HUDEP-2 (cell line): Measurements from ENCODE around the gene SDK1.

Experiments
- DNase-seq, 76 experiments: peaks; one replicate each; lab custom pipeline; 2025; ENCODE audit not compliant: unreplicated experiment in 76 of 76; lab: John Stamatoyannopoulos, UW

The SDK1 gene

GRCh38 chr7:4156190-4156589 lies 855.1 kb downstream of the SDK1 start:
- no peak for DNase-seq

GRCh38 chr7:4157651-4158050 lies 856.6 kb downstream of the SDK1 start:
- DNase-seq = no peak

DNA sequence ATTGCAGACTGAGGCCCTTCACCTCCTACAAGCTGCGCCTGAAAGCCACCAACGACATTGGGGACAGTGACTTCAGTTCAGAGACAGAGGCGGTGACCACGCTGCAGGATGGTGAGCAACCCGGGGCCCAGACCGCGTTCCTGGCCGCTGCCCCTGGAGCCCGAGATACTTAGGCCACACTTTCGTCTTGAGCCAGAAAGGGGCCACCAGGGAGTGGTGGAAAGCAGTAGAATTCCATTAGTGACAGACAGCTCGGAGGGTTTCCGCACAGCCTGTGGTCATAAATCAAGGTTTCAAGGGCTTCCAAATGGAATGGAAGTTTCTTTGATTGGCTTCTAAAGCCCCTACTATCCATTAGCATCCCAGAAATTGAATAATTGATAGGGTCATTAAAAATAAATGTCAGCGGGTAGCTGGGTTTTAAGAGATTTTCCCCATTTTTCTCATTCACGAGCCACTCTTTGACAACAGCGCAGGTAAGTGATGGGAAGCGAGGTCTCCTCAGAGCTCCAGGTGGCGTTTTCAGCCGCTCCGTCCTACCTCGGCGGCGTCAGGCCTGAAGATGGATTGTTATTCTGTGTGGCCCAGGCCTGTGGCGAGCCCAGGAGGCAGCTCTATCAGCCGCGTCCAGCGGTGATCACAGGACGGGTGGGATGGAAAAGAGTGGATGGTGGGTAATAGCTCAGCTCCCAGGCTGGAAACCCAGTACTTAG lies 857.5 kb downstream of the SDK1 start:
- DNase-seq = no peak

DNA sequence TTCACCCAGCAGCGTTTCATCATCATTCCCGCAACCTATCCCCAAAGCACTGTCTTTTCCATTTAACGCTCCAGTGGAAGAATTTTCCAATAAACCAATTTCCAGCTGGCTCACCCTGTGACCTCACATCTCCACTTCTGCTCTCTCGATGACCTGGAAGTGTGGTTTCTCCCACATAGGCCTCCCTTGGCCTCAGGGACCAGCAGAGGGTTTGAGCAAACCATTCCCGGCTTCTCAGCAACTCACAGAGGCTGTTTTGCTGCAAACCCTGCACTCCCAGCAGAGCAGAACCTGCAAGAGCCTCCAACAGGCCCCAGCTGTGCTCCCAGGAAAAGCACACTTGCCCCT lies 858.1 kb downstream of the SDK1 start:
- DNase-seq = no peak

DNA sequence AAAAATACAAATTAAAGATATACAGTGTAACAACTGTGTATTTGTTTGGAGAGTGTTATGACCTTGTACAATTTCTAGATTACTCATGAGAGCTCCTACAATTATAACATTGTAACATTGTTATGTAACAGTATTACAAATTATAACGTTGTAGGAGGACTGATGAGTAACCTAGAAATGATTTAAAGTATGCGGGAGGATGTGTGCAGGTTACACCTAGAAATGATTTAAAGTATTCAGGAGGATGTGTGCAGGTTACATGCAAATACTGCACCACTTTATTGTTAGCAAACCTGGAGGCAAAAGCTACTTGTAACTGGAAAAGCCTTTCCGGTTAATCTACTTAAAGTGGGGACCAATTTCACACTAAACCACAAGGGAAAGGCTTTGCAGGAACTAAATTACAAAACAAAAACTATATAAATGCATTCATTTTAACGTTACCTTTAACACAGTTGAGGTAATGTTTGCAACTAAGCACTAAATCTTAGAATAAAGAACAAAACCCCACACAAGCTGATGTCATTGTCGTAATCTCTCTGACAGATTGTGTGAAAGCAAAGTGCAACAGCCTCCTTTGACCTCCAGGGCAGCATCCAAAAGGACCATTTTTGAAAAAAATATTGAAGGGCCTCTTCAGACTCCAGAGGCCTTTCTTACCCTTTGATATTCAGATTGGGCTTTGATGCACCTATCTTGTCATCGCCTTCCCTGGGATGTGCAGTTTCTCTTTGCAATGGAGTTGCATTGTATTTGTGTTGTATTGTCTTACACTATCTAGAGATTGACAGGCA lies 858.9 kb downstream of the SDK1 start:
- no peak for DNase-seq

GRCh38 chr7:4162884-4163564 lies 862.0 kb downstream of the SDK1 start:
- no peak for DNase-seq

GRCh38 chr7:4163565-4164203 lies 862.6 kb downstream of the SDK1 start:
- no peak for DNase-seq

DNA sequence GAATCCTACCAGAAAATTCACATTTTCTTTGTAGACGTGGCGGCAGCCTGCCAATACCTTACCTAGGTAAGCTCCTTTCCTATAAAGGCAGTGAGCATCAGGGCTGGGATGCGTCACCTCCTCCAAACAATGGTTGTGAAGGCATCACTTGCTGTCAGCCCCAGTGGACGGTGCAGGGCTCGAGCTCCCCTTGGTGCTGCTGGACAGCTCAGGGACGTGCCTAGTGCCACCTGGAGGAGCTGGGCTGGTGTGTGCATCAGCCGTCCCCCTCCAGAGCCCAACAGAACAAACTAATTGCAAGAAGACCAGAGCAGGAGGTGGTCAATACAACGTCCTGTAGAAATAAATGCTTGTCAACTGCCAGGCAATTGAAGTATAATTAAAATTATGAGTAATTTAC lies 863.5 kb downstream of the SDK1 start:
- no peak for DNase-seq

- DNase-seq = no peak
These were observed 865.3 kb downstream of the SDK1 start for GRCh38 chr7:4166340-4166739.

DNA sequence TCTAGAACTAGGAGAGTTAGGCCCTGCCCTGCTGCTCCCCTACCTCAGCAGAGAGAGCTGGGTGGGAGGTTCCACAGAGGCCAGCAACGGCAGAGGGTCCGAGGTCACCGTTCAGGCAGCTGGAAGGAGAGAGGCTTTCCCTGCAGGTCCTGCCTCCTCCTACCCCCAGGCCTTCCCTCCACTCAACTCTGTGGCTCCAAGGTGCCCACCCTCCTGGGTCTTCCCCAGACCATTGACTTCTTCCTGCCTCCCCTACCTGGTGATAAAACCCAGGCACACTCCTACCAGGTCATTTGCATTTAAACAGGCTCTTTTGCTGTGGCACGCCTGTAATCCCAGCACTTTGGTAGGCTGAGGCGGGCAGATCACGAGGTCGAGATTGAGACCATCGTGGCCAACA lies 865.8 kb downstream of the SDK1 start:
- DNase-seq = no peak

GRCh38 chr7:4167385-4167910 lies 866.4 kb downstream of the SDK1 start:
- no peak for DNase-seq

DNA sequence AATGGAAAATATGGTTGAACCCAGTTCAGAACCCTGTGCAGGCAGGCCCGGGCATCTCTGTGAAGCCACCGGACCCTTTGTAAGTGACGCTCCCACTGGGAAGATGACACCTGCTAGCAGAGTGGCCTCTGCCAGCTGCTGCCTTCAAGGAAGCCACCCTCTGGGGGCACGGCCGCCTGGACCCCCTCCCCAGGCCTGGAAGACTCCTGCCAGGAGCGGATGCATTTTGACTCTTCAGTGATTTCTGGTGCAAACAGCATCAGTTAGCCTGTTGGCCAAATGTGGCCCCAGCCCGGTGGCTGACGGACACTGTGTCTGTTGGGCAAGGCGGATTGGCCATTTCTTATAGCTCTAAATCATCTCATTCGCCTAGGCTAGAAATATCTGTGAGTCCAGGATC lies 867.0 kb downstream of the SDK1 start:
- no peak for DNase-seq

DNA sequence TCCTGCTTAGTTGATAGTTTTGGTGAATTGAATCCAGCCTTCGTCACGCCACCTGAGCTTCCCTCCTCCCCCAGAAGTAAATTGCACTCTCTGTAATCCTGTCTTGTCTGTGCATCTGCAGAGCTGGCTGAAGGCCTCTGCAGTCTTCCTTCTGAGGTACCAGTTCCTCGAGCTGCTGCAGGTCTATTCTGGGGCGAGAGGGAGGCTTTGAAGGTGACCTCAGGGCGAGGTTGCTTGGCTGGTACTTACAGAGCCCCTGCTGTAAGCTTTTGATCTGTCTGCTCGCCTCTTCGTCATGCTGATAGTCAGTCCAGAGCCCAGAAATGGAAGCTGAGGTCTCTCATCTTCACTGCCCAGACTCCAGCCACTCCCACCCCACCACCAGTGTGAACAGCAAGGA lies 867.5 kb downstream of the SDK1 start:
- no peak for DNase-seq

DNA sequence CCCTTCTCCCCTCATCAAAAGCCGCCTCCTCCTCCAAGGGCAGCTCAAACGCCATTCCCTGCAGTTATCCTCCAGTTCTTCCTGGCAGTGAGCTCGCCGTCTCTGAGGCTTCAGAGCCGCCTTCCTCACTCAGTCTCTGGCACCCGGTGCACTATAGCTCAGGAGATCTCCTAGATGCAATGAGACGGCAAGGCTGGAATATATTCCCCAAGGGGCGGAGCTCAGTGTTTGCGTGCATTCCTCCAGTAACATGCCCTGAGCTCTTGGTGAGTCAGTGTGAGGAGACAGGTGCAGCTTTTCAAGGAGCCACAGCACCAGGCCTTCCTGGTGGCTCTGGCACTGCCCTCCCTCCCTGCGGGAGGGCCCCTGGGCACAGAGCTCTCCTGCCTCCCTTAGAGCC lies 868.4 kb downstream of the SDK1 start:
- DNase-seq = no peak

DNA sequence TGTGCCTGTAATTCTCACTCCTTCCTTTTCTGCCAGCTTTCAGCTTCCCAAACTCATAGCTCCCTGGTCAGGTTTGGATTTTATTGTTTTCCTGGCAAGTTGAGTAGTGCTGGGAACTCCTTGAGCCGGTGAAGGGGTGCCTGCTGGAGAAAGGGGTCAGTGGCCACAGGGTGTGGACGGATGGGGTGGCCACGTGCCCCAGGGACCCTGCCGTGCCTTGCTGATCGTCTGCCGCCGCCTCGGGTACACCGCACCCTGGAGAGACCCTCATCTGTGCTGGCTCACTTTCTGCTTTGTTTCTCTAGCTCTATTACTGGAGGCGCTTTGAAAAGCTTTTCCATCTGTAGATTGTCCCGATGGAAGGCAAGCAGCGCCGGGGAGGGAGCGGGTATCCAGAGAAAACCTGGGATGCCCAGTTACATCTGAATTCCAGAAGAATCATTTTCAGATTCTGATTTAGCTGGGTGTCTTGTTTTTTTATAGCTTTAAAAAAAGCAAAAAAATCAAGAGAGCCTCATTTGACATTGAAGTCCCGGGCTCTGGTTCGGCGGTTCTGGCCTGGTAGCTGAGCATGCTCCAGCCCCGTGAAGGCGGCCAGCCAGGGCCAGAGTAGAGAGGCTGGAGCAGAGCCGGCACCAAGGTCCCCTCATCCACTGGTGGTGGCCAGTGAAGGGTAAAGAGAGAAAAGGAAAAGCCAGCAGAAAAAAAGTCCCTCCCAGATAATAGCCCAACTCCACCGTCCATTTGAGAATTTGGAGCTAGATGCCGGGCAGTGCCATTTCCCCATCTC lies 870.1 kb downstream of the SDK1 start:
- DNase-seq = no peak

DNA sequence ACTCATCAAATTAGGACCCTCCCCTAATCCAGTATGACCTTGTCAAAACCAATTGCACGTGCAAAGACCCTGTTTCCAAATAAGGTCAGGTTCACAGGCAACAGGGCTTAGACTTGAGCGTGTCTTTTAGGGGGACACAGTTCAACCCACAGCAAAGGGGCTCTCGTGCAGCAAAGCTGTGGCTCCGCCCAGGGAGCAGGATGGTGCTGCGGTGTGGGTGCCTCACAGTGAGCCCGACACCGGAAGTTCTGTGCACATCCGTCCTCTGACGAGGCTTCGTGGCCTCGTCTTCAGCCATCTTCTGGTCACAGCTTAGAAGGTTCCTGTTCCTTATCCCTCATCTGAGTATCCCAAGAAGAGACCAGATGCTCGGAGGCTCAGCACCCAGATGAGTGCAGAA lies 871.8 kb downstream of the SDK1 start:
- DNase-seq = no peak

DNA sequence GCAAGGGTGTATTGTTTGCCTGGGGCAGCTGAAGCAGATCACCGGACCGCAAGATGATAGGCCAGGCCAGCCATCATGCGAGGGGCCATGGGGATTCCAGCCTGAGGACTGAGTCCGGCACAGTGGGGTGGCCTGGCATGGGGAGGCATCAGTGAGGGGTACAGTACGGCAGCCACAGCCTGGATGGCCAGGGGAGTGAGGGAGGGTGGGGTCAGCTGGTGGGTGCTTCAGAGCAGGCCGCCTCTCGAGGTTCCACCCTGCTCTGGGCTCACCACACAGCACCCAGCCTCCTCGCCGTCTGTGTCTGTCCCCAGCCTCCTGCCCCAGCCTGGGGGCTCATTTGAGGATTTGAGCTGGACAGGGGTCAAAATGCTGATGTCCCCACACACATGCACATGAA lies 872.6 kb downstream of the SDK1 start:
- DNase-seq = no peak

DNA sequence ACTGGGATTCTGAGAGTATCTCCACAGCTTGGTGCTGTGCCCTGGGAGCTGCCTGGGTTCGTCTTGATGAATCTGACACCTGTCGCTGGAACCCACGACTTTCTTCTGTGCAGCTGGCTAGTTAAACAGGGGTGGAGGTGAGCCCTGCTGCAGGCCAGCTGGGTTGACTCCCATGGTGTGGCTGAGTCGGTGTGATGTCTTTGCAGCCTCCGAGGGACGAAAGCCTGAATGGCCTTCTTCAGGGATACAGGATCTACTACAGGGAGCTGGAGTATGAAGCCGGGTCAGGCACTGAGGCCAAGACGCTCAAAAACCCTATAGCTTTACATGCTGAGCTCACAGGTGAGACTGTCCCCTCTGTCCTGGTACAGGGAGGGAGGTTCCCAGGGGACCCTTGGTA lies 873.0 kb downstream of the SDK1 start:
- no peak for DNase-seq

DNA sequence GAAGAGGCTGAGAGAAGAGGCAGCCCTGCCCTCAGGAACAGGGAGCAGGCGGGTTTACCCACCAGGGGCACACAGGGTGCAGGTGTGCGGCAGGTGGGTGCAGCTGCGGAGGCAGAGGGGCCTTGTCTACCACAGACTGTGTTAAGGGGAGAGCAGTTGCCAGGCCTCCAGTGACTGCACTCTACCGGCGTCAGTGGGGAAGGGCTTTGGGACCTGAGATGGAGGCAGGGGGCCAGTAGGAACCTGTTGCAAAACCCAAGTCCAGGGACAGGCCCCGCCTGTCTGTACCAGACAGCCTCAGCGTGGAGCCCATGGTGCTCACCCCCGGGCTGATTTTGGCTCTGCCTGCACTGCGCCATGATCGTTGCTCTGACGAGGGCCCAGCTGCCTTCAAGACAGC lies 873.4 kb downstream of the SDK1 start:
- no peak for DNase-seq

DNA sequence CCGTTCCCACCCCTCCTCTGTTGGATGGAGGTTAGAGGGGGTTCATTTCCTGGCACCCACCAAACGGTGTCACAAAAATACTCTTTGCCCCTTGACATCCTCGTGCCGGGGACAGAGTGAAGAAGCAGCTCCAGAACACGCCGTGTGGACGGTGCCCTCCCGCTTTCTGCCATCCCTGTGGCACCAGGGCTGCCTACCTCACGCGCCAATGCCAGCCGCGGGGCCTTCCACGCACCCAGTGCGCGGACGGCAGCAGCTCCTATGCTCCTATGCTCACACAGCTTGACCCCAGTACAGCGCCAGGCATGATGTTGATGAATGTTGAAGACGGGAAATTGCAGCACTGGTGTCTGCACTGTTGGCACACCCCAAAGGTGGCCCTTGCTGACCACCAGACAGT lies 873.8 kb downstream of the SDK1 start:
- no peak for DNase-seq
